ENCODE measurements around the gene TOR1AIP1.
"Not testable (repeated sequence)": the region's sequence is repeated elsewhere in the genome, so short reads cannot be mapped to it uniquely, and the experiment has no call there.

TOR1AIP1 gene

DNA sequence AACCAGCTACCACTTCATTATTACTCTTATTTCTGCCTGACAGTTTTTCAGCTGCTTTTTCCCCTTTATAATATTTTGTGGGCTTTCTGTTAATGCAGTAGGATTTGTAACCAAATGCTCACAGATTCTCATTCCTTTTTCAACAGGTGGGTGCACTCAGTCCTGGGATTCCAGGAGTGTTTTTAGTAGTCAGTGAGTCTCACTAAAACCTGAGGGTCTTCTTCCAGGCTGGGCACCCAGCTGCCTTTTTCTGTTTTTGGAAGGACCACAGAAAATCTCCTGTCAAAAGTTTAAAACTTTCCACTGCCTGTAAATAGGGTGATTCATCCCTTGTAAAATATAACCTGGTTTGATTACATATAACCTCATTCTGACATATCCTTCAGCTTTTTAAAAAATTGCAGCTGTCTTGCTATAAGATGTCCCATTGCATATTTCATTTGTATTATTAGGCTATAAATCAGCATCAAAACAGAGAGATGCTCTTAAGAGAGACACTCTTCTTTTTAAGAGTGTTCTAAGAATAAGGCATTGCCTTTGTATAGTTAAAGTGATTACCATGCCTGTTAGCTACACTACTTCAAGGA, 55.7 kb downstream of the TOR1AIP1 start:
- DNase-seq (ENCODE audit: low spot score): no peak

DNA sequence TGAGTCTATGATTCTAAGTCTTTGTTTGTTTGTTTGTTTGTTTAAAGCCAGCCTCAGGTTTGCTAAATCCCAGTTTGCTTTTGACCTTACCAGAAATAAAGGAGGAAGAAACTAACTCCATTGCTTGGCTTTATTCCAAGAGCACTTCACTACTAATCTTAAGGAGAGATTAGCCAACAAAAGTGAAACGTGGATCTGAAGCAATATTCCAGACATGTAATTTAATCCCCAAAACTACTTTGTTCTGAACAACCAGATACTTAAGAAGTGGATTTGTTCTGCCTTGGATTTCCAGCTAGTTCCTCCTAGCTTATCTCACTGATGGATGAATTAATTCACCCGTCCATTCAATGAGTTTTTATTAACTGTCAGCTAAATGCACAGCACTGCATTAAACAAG, 56.7 kb downstream of the TOR1AIP1 start:
- no peak for DNase-seq (ENCODE audit: low spot score)

GRCh38 chr1:179939941-179940340, 57.9 kb downstream of the TOR1AIP1 start:
- no peak for DNase-seq (ENCODE audit: low spot score)

DNA sequence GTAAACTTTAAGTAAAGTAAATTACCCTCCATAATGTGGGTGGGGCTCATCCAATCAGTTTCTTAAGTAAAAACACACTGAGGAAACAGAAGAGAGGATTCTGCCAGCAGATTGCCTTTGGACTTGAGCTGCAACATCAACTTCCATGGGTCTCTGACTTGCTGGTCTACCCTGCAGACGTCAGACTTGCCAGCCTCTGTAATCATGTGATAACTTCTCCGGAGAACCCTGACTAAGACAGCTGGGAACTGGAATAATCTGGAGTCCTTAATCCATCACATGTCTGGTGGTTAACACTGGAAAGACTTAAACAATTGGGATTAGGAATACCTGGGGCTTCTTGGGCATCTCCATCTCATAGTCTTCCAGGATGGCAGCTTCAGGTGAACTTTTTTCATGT, 59.4 kb downstream of the TOR1AIP1 start:
- no peak for DNase-seq (ENCODE audit: low spot score)

- DNase-seq (ENCODE audit: low spot score): no peak
Observed at GRCh38 chr1:179950651-179951050, 68.6 kb downstream of the TOR1AIP1 start.

DNA sequence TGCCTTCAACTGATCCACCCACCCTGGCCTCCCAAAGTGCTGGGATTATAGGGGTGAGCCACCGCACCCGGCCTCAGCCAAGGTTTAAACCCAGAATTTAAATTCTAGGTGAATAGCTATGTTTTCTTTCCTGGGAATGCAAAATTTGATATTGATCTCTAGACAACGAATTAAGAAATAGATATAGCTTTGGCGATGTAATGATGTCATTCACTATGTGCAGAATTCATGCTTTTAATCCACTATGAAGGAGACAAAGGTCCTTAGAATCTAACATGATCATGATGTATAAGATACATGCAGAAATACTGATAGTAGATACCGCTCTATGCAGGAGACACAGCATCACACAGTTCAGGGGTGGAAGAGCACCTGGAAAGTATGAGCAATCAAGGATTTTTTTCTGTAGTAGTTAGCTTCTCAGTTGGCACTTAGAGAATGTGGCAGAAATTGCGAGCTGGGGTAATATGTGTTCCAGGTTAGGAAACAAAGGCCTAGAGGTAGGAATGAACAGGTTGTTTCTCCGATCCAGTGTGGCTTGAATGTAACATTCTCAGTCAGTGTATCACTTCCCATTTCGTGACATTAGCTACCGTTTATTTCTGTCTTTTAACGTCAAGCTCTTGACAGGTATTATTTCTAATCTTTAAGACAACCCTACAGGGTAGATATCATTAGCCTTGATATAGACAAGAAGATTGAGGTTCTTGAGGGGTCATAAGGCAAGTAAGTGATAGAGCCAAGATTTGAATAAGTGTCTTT, 69.5 kb downstream of the TOR1AIP1 start:
- no peak for DNase-seq (ENCODE audit: low spot score)

- DNase-seq (ENCODE audit: low spot score): no peak
Observed at GRCh38 chr1:179952186-179952585, 70.1 kb downstream of the TOR1AIP1 start.

- DNase-seq (ENCODE audit: low spot score): no peak
Observed at GRCh38 chr1:179953974-179954492, 71.9 kb downstream of the TOR1AIP1 start.

GRCh38 chr1:179954493-179955286, 72.6 kb downstream of the TOR1AIP1 start, which contains the start of gene CEP350:
TSS of gene CEP350 (plus strand) at chr1:179954810. CDS start at chr1:179986182, 31,372 bp downstream.
- DNase-seq (ENCODE audit: low spot score): peak; percentile 68

DNA sequence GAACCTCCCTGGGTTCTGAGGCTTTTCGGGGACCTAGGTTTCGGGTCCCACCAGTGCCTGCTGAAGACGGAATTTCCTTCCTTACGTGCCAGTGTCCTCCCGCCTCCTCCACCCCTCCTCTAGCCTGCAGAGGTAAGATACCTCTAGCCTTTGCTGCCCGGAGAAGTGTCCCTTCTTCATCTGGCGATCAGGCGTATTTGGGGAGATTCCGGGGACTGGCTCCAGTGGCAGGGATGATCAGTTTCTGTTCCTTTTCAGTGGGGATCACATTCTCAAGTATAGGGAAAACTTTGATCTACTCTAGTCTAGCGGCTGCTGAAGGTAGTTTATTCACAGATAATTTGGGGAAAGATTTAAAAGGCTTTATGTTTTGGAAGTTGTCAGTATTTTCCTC, 73.2 kb downstream of the TOR1AIP1 start:
- DNase-seq (ENCODE audit: low spot score): peak; percentile 14

GRCh38 chr1:179955731-179956130, 73.6 kb downstream of the TOR1AIP1 start:
- no peak for DNase-seq (ENCODE audit: low spot score)

DNA sequence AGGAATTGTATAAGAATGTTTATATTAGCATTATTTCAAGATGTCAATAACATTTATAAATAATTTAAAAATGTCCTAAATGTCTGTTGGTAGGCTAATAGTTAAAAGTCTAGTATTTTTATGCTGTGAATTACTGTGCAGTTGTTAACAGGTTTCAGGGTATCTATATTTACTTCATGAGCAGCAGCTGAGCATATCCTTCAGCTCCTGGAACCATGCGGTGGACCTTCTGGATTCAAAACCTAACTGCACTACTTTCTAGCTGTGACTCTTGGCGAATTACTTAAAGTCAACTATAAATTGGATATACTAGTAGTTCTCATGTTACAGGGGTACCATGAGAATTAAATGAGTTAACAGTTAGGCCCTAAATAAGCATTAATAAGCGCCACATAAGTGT, 76.3 kb downstream of the TOR1AIP1 start:
- DNase-seq (ENCODE audit: low spot score): no peak

GRCh38 chr1:179962168-179962567, 80.1 kb downstream of the TOR1AIP1 start:
- not testable (repeated sequence) for DNase-seq (ENCODE audit: low spot score)

GRCh38 chr1:179966551-179966950, 84.5 kb downstream of the TOR1AIP1 start:
- DNase-seq (ENCODE audit: low spot score): no peak

DNA sequence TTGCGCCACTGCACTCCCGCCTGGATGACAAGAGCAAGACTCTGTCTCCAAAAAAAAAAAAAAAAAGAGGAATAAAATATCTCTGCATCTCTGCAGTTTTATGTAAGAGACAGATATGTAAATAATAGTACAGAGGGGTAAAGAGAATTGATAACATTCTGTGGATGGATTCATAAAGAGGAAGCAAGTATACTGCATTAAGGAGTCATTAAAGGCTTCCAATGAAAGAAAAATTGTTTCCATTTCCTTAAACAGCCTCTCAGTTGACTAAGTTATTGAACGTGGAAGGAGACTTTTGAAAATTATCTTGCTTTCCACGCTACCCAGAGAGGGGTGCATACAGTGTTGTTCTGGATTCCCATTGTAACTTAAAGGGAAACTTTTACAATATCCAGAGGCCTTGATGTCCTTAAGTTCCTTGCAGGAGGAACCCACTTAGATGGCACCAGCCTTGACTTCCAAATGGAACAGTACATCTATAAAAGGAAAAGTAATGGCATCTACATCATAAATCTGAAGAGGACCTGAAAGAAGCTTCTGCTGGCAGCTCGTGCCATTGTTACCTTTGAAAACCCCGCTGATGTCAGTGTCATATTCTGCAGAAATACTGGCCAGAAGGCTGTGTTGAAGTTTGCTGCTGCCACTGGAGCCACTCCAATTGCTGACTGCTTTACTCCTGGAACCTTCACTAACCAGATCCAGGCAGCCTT, 86.4 kb downstream of the TOR1AIP1 start:
- no peak for DNase-seq (ENCODE audit: low spot score)

DNA sequence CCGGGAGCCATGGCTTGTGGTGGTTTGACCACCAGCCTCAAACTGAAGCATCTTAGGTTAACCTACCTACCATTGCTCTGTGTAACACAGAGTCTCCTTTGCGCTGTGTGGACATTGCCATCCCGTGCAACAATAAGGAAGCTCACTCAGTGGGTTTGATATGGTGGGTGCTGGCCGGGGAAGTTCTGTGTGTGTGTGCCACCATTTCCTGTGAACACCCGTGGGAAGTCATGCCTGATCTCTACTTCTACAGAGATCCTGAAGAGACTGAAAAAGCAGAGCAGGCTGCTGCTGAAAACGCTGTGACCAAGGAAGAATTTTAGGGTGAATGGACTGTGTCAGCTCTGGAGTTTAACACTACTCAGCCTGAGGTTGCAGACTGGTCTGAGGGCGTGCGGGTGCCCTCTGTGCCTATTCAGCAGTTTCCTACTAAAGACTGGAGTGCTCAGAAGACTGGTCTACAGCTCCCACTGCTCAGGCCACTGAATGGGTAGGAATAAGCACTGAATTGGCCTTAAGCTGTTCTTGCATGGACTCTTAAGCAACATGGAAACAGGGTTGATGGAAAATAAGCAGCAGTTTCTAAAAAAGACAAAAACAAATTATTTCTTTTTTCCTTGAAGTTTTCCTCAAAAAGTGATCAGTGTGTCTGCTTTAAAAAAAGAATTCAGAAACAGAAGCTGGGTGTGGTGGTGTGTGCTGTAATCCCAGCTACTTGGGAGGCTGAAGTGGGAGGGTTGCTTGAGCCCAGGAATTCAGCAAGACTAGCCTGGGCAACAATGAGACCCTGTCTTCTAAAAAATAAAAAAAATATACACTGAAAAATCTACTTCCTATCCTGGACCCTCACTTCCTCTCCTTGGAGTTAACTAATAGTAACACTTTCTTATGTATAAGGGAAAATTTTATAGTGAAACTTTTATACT, 87.2 kb downstream of the TOR1AIP1 start:
- DNase-seq (ENCODE audit: low spot score): no peak

Measured in HuH-7 (cell line).